Natural killer cell (primary cell): ENCODE results near the gene RILPL1. TPM values are rescaled to one million over a fixed set of nuclear protein-coding genes. Genes with fewer than 3 reads are reported as not detected.

Experiments used
- ATAC-seq, 3 donors: fragments of 150-1000 bp in 2 of 3; fragments of 200-7000 bp in 1 of 3; cut with Tn5 transposase; 1 replicate in 1 of 3; 2 replicates in 2 of 3; pipeline ENCODE4 v1.10.0; 2021; ENCODE audit warnings: mild to moderate bottlenecking in 2 of 3, moderate library complexity in 2 of 3
- DNase-seq, 2 donors: peaks; one replicate each; pipeline versions ENCODE4 v3.0.0 to v3.0.0-alpha.2; 2013 to 2021; ENCODE audit warnings: mixed read lengths in 1 of 2
- H3K27ac ChIP-seq: one replicate; pipeline ENCODE4 v1.5.1; 2013; ENCODE audit warnings: mild to moderate bottlenecking, low read length
- H3K27me3 ChIP-seq: one replicate; pipeline ENCODE4 v1.6.1; 2013; ENCODE audit warnings: low read length; ENCODE audit not compliant: control insufficient read depth, insufficient read depth
- H3K36me3 ChIP-seq: one replicate; pipeline ENCODE4 v1.6.1; 2013; ENCODE audit warnings: low read length; ENCODE audit not compliant: control insufficient read depth, insufficient read depth
- H3K4me1 ChIP-seq: one replicate; pipeline ENCODE4 v1.6.1; 2013; ENCODE audit warnings: low read length; ENCODE audit not compliant: control insufficient read depth, insufficient read depth
- H3K4me3 ChIP-seq: one replicate; pipeline ENCODE4 v1.5.1; 2013; ENCODE audit warnings: low read length
- H3K9me3 ChIP-seq: one replicate; pipeline ENCODE4 v1.6.1; 2013; ENCODE audit warnings: low read length; ENCODE audit not compliant: control insufficient read depth, insufficient read depth
- H3K27ac Mint-ChIP-seq, 2 donors: one replicate each; pipeline ENCODE4 v1.8.0; 2022; ENCODE audit warnings: mild to moderate bottlenecking in 2 of 2, mixed read lengths in 2 of 2, moderate library complexity in 1 of 2
- H3K27me3 Mint-ChIP-seq, 2 donors: one replicate each; pipeline ENCODE4 v1.8.0; 2022; ENCODE audit warnings: low read depth in 2 of 2, mixed read lengths in 2 of 2
- H3K36me3 Mint-ChIP-seq: one replicate; pipeline ENCODE4 v1.8.0; 2022; ENCODE audit warnings: mixed read lengths
- H3K4me1 Mint-ChIP-seq, 2 donors: one replicate each; pipeline ENCODE4 v1.8.0; 2022; ENCODE audit warnings: mixed read lengths in 2 of 2
- H3K4me3 Mint-ChIP-seq: one replicate; pipeline ENCODE4 v1.8.0; 2022; ENCODE audit warnings: mild to moderate bottlenecking, moderate library complexity, mixed read lengths
- H3K9me3 Mint-ChIP-seq, 2 donors: one replicate each; pipeline ENCODE4 v1.8.0; 2022; ENCODE audit warnings: mixed read lengths in 2 of 2
- CTCF ChIP-seq: fragments of 200-600 bp; IDR thresholded peaks from one replicate; pipeline ENCODE4 v1.8.0; 2022; ENCODE audit warnings: antibody characterized with exemption
- WGBS: methylation state at CpG from one replicate; pipeline ENCODE4 v1.1.7; 2013; ENCODE audit warnings: missing lambda C conversion rate; ENCODE audit not compliant: insufficient coverage; 5-methylcytosine and 5-hydroxymethylcytosine counted together
- intact Hi-C: fragments of 100-400 bp; cut with micrococcal nuclease; formaldehyde crosslinking; loops from one replicate; pipeline ENCODE4 v1.14.2; 2022
- total RNA-seq, 4 donors: library from RNA; stranded (reverse); fragments of 120-200 nt in 1 of 4; gene quantifications; one replicate each; pipeline versions ENCODE4 v1.2.3 to v1.2.4, GENCODE V29; 2013 to 2022

RILPL1 gene
- total RNA-seq, 3 donors from 2014 or later (not counting 1 experiment from before 2014, with no cell fraction given): 1.3 to 2.7 (median 1.5) TPM

- no peak overlapping the region for H3K4me3 Mint-ChIP-seq
- no peaks in the 10 kb centered on the region for H3K9me3 ChIP-seq
- DNase-seq (no peak), ATAC-seq (no peak)
- no peak overlapping the region for H3K27ac Mint-ChIP-seq
- H3K4me3 ChIP-seq: no peak overlapping the region
- no peaks in the 10 kb centered on the region for H3K27me3 ChIP-seq
- intact Hi-C loops: no loop called here
- over 99% methylated on average over 7 of the region's 7 CpGs for WGBS
- H3K27ac ChIP-seq: no peak overlapping the region
- no peaks in the 10 kb centered on the region for H3K4me1 Mint-ChIP-seq
- no peaks in the 10 kb centered on the region for H3K36me3 ChIP-seq
- H3K4me1 ChIP-seq: no peaks in the 10 kb centered on the region
- H3K9me3 Mint-ChIP-seq: no peaks in the 10 kb centered on the region
- H3K27me3 Mint-ChIP-seq: no peaks in the 10 kb centered on the region
- no peaks in the 10 kb centered on the region for H3K36me3 Mint-ChIP-seq
- no peak for TF ChIP-seq CTCF
These were observed 9.1 kb downstream of the RILPL1 start for GRCh38 chr12:123524378-123524777.

GRCh38 chr12:123523518-123523917 is 10.0 kb downstream of the RILPL1 start:
- H3K9me3 Mint-ChIP-seq: no peaks in the 10 kb centered on the region
- H3K27ac Mint-ChIP-seq: no peak overlapping the region
- H3K4me1 Mint-ChIP-seq: no peaks in the 10 kb centered on the region
- ATAC-seq: no peak
- no peak for TF ChIP-seq CTCF
- no peaks in the 10 kb centered on the region for H3K36me3 Mint-ChIP-seq
- Histone ChIP-seq H3K4me1 (no peaks in the 10 kb centered on the region), H3K27ac (no peak overlapping the region), H3K4me3 (no peak overlapping the region), H3K36me3 (no peaks in the 10 kb centered on the region), H3K9me3 (no peaks in the 10 kb centered on the region), H3K27me3 (no peaks in the 10 kb centered on the region)
- H3K4me3 Mint-ChIP-seq: no peak overlapping the region
- 88% methylated on average over 10 of the region's 10 CpGs for WGBS
- no peak for DNase-seq
- H3K27me3 Mint-ChIP-seq: no peaks in the 10 kb centered on the region
- intact Hi-C loops: no loop called here

- Histone ChIP-seq H3K36me3 (no peaks in the 10 kb centered on the region), H3K4me3 (no peak overlapping the region), H3K4me1 (no peaks in the 10 kb centered on the region), H3K27me3 (no peaks in the 10 kb centered on the region), H3K27ac (no peak overlapping the region), H3K9me3 (no peaks in the 10 kb centered on the region)
- no peak for DNase-seq
- ATAC-seq: no peak
- H3K4me1 Mint-ChIP-seq: no peaks in the 10 kb centered on the region
- no peak overlapping the region for H3K4me3 Mint-ChIP-seq
- no peaks in the 10 kb centered on the region for H3K27me3 Mint-ChIP-seq
- no peak overlapping the region for H3K27ac Mint-ChIP-seq
- no peaks in the 10 kb centered on the region for H3K36me3 Mint-ChIP-seq
- H3K9me3 Mint-ChIP-seq: no peaks in the 10 kb centered on the region
- intact Hi-C loops: no loop called here
- 92% methylated on average over 7 of the region's 7 CpGs for WGBS
- no peak for TF ChIP-seq CTCF
These were observed 11.4 kb downstream of the RILPL1 start for GRCh38 chr12:123522164-123522563.
